ENCODE measurements around the gene TRAPPC2B. TPM values are rescaled to one million over a fixed set of nuclear protein-coding genes. Genes with fewer than 3 reads are reported as not detected.

The TRAPPC2B gene
- total and polyA plus RNA-seq, 2 of the 13 experiments (the other 11 are each of a cell fraction or from before 2014, with no cell fraction given), result 13.3 to 17.7 TPM

DNA sequence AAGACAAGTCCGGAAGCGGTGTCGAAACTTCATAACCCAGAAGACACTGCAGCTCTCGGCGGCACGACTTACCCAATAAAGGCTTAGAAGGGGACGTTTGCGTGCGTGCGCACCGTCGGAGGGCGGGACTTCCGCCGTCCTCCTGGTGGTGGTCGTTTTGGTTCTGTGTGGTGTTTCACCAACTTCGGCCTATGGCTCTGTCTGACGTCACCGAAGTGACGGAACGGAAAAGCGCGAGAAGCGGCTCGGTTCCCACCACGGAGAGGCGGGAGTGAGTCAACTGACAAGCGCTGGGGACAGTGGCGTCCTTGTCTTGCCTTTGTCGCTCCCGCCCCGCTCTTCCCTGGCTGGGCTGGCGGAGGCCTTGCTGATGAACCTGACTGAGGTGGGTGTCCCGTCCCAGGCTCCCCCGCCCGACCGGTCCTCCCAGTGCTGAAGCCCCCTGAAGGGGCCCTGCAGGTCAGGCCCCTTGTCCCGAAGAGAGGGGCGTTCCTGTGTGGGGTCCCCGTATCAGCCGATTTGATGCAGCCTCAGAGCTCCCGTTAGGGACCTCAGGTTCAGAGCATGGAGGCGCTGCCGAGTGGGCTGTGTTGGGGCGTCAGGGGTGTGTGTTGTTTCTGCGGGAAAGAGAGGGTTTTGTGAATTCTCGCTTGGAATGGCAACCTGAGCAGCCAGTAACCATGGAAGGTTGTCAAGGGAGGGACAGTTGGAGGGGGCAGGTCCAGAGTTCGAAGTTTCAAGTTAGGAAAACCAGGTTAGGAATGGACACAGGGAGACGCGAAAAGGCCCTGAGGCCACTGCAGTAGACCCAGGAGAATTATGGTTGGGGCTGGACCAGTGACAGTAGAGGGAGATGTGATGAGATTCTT lies 26.6 kb downstream of the TRAPPC2B start, which contains the start of gene ZNF548 (continued):
- TF ChIP-seq, protein P1, sequence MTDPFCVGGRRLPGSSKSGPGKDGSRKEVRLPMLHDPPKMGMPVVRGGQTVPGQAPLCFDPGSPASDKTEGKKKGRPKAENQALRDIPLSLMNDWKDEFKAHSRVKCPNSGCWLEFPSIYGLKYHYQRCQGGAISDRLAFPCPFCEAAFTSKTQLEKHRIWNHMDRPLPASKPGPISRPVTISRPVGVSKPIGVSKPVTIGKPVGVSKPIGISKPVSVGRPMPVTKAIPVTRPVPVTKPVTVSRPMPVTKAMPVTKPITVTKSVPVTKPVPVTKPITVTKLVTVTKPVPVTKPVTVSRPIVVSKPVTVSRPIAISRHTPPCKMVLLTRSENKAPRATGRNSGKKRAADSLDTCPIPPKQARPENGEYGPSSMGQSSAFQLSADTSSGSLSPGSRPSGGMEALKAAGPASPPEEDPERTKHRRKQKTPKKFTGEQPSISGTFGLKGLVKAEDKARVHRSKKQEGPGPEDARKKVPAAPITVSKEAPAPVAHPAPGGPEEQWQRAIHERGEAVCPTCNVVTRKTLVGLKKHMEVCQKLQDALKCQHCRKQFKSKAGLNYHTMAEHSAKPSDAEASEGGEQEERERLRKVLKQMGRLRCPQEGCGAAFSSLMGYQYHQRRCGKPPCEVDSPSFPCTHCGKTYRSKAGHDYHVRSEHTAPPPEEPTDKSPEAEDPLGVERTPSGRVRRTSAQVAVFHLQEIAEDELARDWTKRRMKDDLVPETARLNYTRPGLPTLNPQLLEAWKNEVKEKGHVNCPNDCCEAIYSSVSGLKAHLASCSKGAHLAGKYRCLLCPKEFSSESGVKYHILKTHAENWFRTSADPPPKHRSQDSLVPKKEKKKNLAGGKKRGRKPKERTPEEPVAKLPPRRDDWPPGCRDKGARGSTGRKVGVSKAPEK (CRISPR knock-in tag; IDR thresholded peaks at IDR 0.05; ENCODE audit: borderline replicate concordance), result no peak
- TF ChIP-seq ZSCAN22 (CRISPR knock-in tag; IDR thresholded peaks at IDR 0.05), result no peak
- no peak for TF ChIP-seq ZSCAN12 (CRISPR knock-in tag; IDR thresholded peaks at IDR 0.05)
- TF ChIP-seq TOE1 (CRISPR knock-in tag; IDR thresholded peaks at IDR 0.05), result no peak
- TF ChIP-seq ZNF230 (CRISPR knock-in tag; IDR thresholded peaks at IDR 0.05), result peak; percentile 18; the same call in 1 of the 2 replicates
- TF ChIP-seq PPARG (CRISPR knock-in tag; conservative IDR thresholded peaks at IDR 0.05), result peak; percentile 40; the same call in 1 of the 2 replicates
- TF ChIP-seq ZNF20 (CRISPR knock-in tag; IDR thresholded peaks at IDR 0.05), result no peak
- 0 out of 2 replicates have a peak, but pooled peaks have one; percentile 46 for TF ChIP-seq JUND (CRISPR knock-in tag; IDR thresholded peaks at IDR 0.05)
- no peak for TF ChIP-seq TCF7 (IDR thresholded peaks at IDR 0.05; ENCODE audit: low read depth)
- 0 out of 2 replicates have a peak, but pooled peaks have one; percentile 12 for TF ChIP-seq ZFP90 (CRISPR knock-in tag; IDR thresholded peaks at IDR 0.05; ENCODE audit: borderline replicate concordance)
- TF ChIP-seq, protein P2, sequence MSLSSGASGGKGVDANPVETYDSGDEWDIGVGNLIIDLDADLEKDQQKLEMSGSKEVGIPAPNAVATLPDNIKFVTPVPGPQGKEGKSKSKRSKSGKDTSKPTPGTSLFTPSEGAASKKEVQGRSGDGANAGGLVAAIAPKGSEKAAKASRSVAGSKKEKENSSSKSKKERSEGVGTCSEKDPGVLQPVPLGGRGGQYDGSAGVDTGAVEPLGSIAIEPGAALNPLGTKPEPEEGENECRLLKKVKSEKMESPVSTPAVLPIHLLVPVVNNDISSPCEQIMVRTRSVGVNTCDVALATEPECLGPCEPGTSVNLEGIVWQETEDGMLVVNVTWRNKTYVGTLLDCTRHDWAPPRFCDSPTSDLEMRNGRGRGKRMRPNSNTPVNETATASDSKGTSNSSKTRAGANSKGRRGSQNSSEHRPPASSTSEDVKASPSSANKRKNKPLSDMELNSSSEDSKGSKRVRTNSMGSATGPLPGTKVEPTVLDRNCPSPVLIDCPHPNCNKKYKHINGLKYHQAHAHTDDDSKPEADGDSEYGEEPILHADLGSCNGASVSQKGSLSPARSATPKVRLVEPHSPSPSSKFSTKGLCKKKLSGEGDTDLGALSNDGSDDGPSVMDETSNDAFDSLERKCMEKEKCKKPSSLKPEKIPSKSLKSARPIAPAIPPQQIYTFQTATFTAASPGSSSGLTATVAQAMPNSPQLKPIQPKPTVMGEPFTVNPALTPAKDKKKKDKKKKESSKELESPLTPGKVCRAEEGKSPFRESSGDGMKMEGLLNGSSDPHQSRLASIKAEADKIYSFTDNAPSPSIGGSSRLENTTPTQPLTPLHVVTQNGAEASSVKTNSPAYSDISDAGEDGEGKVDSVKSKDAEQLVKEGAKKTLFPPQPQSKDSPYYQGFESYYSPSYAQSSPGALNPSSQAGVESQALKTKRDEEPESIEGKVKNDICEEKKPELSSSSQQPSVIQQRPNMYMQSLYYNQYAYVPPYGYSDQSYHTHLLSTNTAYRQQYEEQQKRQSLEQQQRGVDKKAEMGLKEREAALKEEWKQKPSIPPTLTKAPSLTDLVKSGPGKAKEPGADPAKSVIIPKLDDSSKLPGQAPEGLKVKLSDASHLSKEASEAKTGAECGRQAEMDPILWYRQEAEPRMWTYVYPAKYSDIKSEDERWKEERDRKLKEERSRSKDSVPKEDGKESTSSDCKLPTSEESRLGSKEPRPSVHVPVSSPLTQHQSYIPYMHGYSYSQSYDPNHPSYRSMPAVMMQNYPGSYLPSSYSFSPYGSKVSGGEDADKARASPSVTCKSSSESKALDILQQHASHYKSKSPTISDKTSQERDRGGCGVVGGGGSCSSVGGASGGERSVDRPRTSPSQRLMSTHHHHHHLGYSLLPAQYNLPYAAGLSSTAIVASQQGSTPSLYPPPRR (CRISPR knock-in tag; IDR thresholded peaks at IDR 0.05; ENCODE audit: borderline replicate concordance), result no peak
- no peak; the same call in 1 of the 2 replicates for TF ChIP-seq RAD21 (CRISPR knock-in tag; IDR thresholded peaks at IDR 0.05)
- TF ChIP-seq NKX3-1 (CRISPR knock-in tag; IDR thresholded peaks at IDR 0.05), result no peak; the same call in 1 of the 2 replicates
- no peak for TF ChIP-seq ZNF121 (CRISPR knock-in tag; IDR thresholded peaks at IDR 0.05)
- TF ChIP-seq TGIF2 (CRISPR knock-in tag; IDR thresholded peaks at IDR 0.05), result peak; percentile 78
- no peak for TF ChIP-seq ZNF460 (CRISPR knock-in tag; IDR thresholded peaks at IDR 0.05; ENCODE audit: borderline replicate concordance)
- TF ChIP-seq GABPB1 (CRISPR knock-in tag; IDR thresholded peaks at IDR 0.05), result peak; percentile 98
- no peak for TF ChIP-seq ZFYVE20 (CRISPR knock-in tag; IDR thresholded peaks at IDR 0.05; ENCODE audit: borderline replicate concordance, low read depth)
- TF ChIP-seq RXRB (CRISPR knock-in tag; IDR thresholded peaks at IDR 0.05; ENCODE audit: borderline replicate concordance), result peak; percentile 29; the same call in 1 of the 2 replicates
- no peak for TF ChIP-seq ZFP41 (CRISPR knock-in tag; IDR thresholded peaks at IDR 0.05; ENCODE audit: borderline replicate concordance)
